T47D (cell line): Measurements from ENCODE around the gene CGB1.
A peak's percentile ranks its signal among the peaks of the same experiment; 100 is the strongest.
"Not testable (repeated sequence)": the region's sequence is repeated elsewhere in the genome, so short reads cannot be mapped to it uniquely, and the experiment has no call there.

Experiments used
- DNase-seq, 2 experiments: peaks; one replicate each; pipeline versions ENCODE4 v3.0.0 to v3.0.0-alpha.2; 2011 to 2012; ENCODE audit warnings: low read depth in 1 of 2, low spot score in 1 of 2
- JUND ChIP-seq: IDR thresholded peaks from 2 replicates; pipeline ENCODE4 v1.6.1; 2012; ENCODE audit warnings: low read depth
- in situ Hi-C: cut with HindIII; loops from 2 replicates; pipeline ENCODE4 v1.10.0; 2016; ENCODE audit warnings: low sequenced_read_pairs, low pct_unique_long_range_greater_than_20kb

The CGB1 gene

GRCh38 chr19:49067554-49067953 is 30.9 kb upstream of the CGB1 start:
- in situ Hi-C loops: no loop called here
- no peak for TF ChIP-seq JUND
- no peak for DNase-seq

- DNase-seq: peak in 1 of 2 experiments; percentile 10
- in situ Hi-C loops: no loop called here
- no peak for TF ChIP-seq JUND
These were observed 29.3 kb upstream of the CGB1 start for GRCh38 chr19:49065905-49066512.

GRCh38 chr19:49064768-49065611 is 28.3 kb upstream of the CGB1 start, which contains the start of gene NTF4:
NTF4 (minus strand) TSS chr19:49064818; CDS start chr19:49061997, 2,821 bp downstream.
- peak; percentile 73 to 83 for DNase-seq
- no peak for TF ChIP-seq JUND
- in situ Hi-C loops: no loop called here

- DNase-seq: peak in 1 of 2 experiments; percentile 67
- no peak for TF ChIP-seq JUND
- in situ Hi-C loops: no loop called here
These were observed 27.4 kb upstream of the CGB1 start for GRCh38 chr19:49064029-49064629.

GRCh38 chr19:49061445-49061844 is 24.8 kb upstream of the CGB1 start:
- no peak for TF ChIP-seq JUND
- in situ Hi-C loops: no loop called here
- DNase-seq: no peak

- DNase-seq: no peak
- in situ Hi-C loops: no loop called here
- no peak for TF ChIP-seq JUND
These were observed 24.3 kb upstream of the CGB1 start for GRCh38 chr19:49061000-49061399.

- DNase-seq: no peak
- in situ Hi-C loops: no loop called here
- no peak for TF ChIP-seq JUND
These were observed 22.4 kb upstream of the CGB1 start for GRCh38 chr19:49059053-49059452.

GRCh38 chr19:49058562-49058961 is 21.9 kb upstream of the CGB1 start:
- TF ChIP-seq JUND: no peak

GRCh38 chr19:49057636-49058234 is 21.0 kb upstream of the CGB1 start, which contains the start of gene CGB7:
CGB7 (minus strand) TSS chr19:49057749; CDS start chr19:49055375, 2,374 bp downstream.
- TF ChIP-seq JUND: no peak
- in situ Hi-C loops: no loop called here
- peak; percentile 73 to 79 for DNase-seq

More at GRCh38 chr19:49058562-49058961, 21.9 kb upstream of the CGB1 start:
- DNase-seq: peak in 1 of 2 experiments; percentile 66
- in situ Hi-C loops: no loop called here

GRCh38 chr19:49056902-49057596 is 20.4 kb upstream of the CGB1 start:
- in situ Hi-C loops, DNase-seq: not testable (repeated sequence)

GRCh38 chr19:49056101-49056901 is 19.6 kb upstream of the CGB1 start:
- no peak for TF ChIP-seq JUND
- DNase-seq: peak; percentile 51 to 82
- in situ Hi-C loops: no loop called here

GRCh38 chr19:49050376-49051033 is 13.8 kb upstream of the CGB1 start:
- in situ Hi-C loops, DNase-seq: not testable (repeated sequence)

- in situ Hi-C loops, DNase-seq: not testable (repeated sequence)
These were observed 13.1 kb upstream of the CGB1 start for GRCh38 chr19:49049834-49050233.

GRCh38 chr19:49049011-49049410 is 12.3 kb upstream of the CGB1 start, which contains the start of gene CGB8:
CGB8 (minus strand) TSS chr19:49049111; CDS start chr19:49048739, 372 bp downstream.
- in situ Hi-C loops: not testable (repeated sequence)

GRCh38 chr19:49043548-49043947 is 6.9 kb upstream of the CGB1 start, which contains the start of gene CGB5:
CGB5 (plus strand) TSS chr19:49043848; CDS start chr19:49044210, 362 bp downstream.
- in situ Hi-C loops, DNase-seq: not testable (repeated sequence)

More at GRCh38 chr19:49049011-49049410, 12.3 kb upstream of the CGB1 start, which contains the start of gene CGB8:
- DNase-seq: not testable (repeated sequence)
